HG02970 (cell line): ENCODE data around the gene TRPM4.
"Not testable (repeated sequence)": the region's sequence is repeated elsewhere in the genome, so short reads cannot be mapped to it uniquely, and the experiment has no call there.

Experiments used
- ATAC-seq: cut with Tn5 transposase; IDR thresholded peaks from one replicate; pipeline ENCODE4 v1.9.1; 2021; ENCODE audit warnings: mild to moderate bottlenecking, moderate library complexity, moderate number of reproducible peaks; ENCODE audit not compliant: unreplicated experiment, low FRiP score

TRPM4 gene

GRCh38 chr19:49157445-49158224, at the start of gene TRPM4:
TRPM4 (plus strand) TSS chr19:49157792; CDS start chr19:49157867, 75 bp downstream.
- ATAC-seq = no peak

- ATAC-seq = no peak
Measured at GRCh38 chr19:49109051-49109450, 48.5 kb upstream of the TRPM4 start.

GRCh38 chr19:49109569-49110233, 47.9 kb upstream of the TRPM4 start:
- ATAC-seq = no peak

- ATAC-seq = no peak
Measured at GRCh38 chr19:49110567-49110966, 47.0 kb upstream of the TRPM4 start.

- no peak for ATAC-seq
Measured at GRCh38 chr19:49111218-49111998, 46.2 kb upstream of the TRPM4 start.

- peak; percentile 53 for ATAC-seq
Measured at GRCh38 chr19:49113762-49114629, 43.6 kb upstream of the TRPM4 start, which contains the start of gene LIN7B. LIN7B (plus strand) TSS chr19:49114370; CDS start chr19:49114405, 35 bp downstream.

GRCh38 chr19:49114630-49115363, 42.8 kb upstream of the TRPM4 start:
- no peak for ATAC-seq

GRCh38 chr19:49116544-49116943, 41.0 kb upstream of the TRPM4 start:
- no peak for ATAC-seq

- no peak for ATAC-seq
Measured at GRCh38 chr19:49117677-49118564, 39.7 kb upstream of the TRPM4 start.

GRCh38 chr19:49118565-49119410, 38.8 kb upstream of the TRPM4 start, which contains the start of gene C19orf73:
C19orf73 (minus strand) TSS chr19:49119143; CDS start chr19:49119022, 121 bp downstream.
- ATAC-seq = peak; percentile 77

- no peak for ATAC-seq
Measured at GRCh38 chr19:49119411-49120324, 37.9 kb upstream of the TRPM4 start, which contains the start of gene PPFIA3. PPFIA3 (plus strand) TSS chr19:49119544; CDS start chr19:49127874, 8,330 bp downstream.

GRCh38 chr19:49120325-49120683, 37.3 kb upstream of the TRPM4 start:
- no peak for ATAC-seq

GRCh38 chr19:49120868-49121267, 36.7 kb upstream of the TRPM4 start:
- ATAC-seq = no peak

- ATAC-seq = not testable (repeated sequence)
Measured at GRCh38 chr19:49121841-49122240, 35.8 kb upstream of the TRPM4 start.

- ATAC-seq = not testable (repeated sequence)
Measured at GRCh38 chr19:49123285-49123684, 34.3 kb upstream of the TRPM4 start.

GRCh38 chr19:49125025-49125731, 32.4 kb upstream of the TRPM4 start:
- ATAC-seq = no peak
